Measurements from ENCODE around the gene NAGLU.
"Not testable (repeated sequence)": the region's sequence is repeated elsewhere in the genome, so short reads cannot be mapped to it uniquely, and the experiment has no call there.

The NAGLU gene

GRCh38 chr17:42543190-42544079 is 7.4 kb downstream of the NAGLU start:
- TF ChIP-seq POLR2A (IDR thresholded peaks at IDR 0.05; ENCODE audit: extremely low read depth, insufficient read length) (no peak), MAX (IDR thresholded peaks at IDR 0.05; ENCODE audit: low read depth, low read length) (no peak), CTCF (IDR thresholded peaks at IDR 0.05; ENCODE audit: low read depth, low read length) (no peak), MYC (IDR thresholded peaks at IDR 0.05; ENCODE audit: low read depth, low read length) (no peak)
- no peak overlapping the region for H3K4me3 ChIP-seq (ENCODE audit: low read depth, low read length)
- DNase-seq (ENCODE audit: low read depth) = no peak

- no peak for DNase-seq (ENCODE audit: low read depth)
- no peak overlapping the region for H3K4me3 ChIP-seq (ENCODE audit: low read depth, low read length)
- TF ChIP-seq CTCF (IDR thresholded peaks at IDR 0.05; ENCODE audit: low read depth, low read length) (no peak), MAX (IDR thresholded peaks at IDR 0.05; ENCODE audit: low read depth, low read length) (no peak), POLR2A (IDR thresholded peaks at IDR 0.05; ENCODE audit: extremely low read depth, insufficient read length) (no peak), MYC (IDR thresholded peaks at IDR 0.05; ENCODE audit: low read depth, low read length) (no peak)
Measured at GRCh38 chr17:42544874-42545283, 8.8 kb downstream of the NAGLU start.

- H3K4me3 ChIP-seq (ENCODE audit: low read depth, low read length); DNase-seq (ENCODE audit: low read depth): not testable (repeated sequence)
Measured at GRCh38 chr17:42545755-42546505, 9.9 kb downstream of the NAGLU start.

- DNase-seq (ENCODE audit: low read depth) = no peak
- no peak for TF ChIP-seq CTCF (IDR thresholded peaks at IDR 0.05; ENCODE audit: low read depth, low read length)
- no peak for TF ChIP-seq MAX (IDR thresholded peaks at IDR 0.05; ENCODE audit: low read depth, low read length)
- no peak for TF ChIP-seq POLR2A (IDR thresholded peaks at IDR 0.05; ENCODE audit: extremely low read depth, insufficient read length)
- TF ChIP-seq MYC (IDR thresholded peaks at IDR 0.05; ENCODE audit: low read depth, low read length) = no peak
Measured at GRCh38 chr17:42547001-42547461, 11.0 kb downstream of the NAGLU start.

GRCh38 chr17:42547698-42548069 is 11.6 kb downstream of the NAGLU start:
- H3K4me3 ChIP-seq (ENCODE audit: low read depth, low read length) = no peak overlapping the region

More at GRCh38 chr17:42547001-42547461, 11.0 kb downstream of the NAGLU start:
- no peak overlapping the region for H3K4me3 ChIP-seq (ENCODE audit: low read depth, low read length)

More at GRCh38 chr17:42547698-42548069, 11.6 kb downstream of the NAGLU start:
- TF ChIP-seq CTCF (IDR thresholded peaks at IDR 0.05; ENCODE audit: low read depth, low read length) (no peak), POLR2A (IDR thresholded peaks at IDR 0.05; ENCODE audit: extremely low read depth, insufficient read length) (no peak), MYC (IDR thresholded peaks at IDR 0.05; ENCODE audit: low read depth, low read length) (no peak), MAX (IDR thresholded peaks at IDR 0.05; ENCODE audit: low read depth, low read length) (no peak)
- no peak for DNase-seq (ENCODE audit: low read depth)
